Hepatocyte (in vitro differentiated cells): ENCODE measurements around the gene VASH1.

ENCODE experiments used
- EZH2 ChIP-seq: fragments of 200-600 bp; sonication (generic); IDR thresholded peaks from 2 replicates; pipeline ENCODE4 v1.6.1; 2016; ENCODE audit warnings: antibody characterized with exemption, mild to moderate bottlenecking, borderline replicate concordance
- EZH2phosphoT487 ChIP-seq: fragments of 200-600 bp; sonication (generic); IDR thresholded peaks from one replicate; pipeline ENCODE4 v1.6.1; 2018; ENCODE audit warnings: antibody characterized with exemption, mild to moderate bottlenecking, low read depth, moderate library complexity; ENCODE audit not compliant: unreplicated experiment, severe bottlenecking
- TF ChIP-seq, protein P1 (sequence below): fragments of 200-600 bp; sonication (generic); IDR thresholded peaks from 2 replicates; pipeline ENCODE4 v1.5.1; 2016; ENCODE audit warnings: antibody characterized with exemption, mild to moderate bottlenecking; ENCODE audit not compliant: poor library complexity

DNA sequence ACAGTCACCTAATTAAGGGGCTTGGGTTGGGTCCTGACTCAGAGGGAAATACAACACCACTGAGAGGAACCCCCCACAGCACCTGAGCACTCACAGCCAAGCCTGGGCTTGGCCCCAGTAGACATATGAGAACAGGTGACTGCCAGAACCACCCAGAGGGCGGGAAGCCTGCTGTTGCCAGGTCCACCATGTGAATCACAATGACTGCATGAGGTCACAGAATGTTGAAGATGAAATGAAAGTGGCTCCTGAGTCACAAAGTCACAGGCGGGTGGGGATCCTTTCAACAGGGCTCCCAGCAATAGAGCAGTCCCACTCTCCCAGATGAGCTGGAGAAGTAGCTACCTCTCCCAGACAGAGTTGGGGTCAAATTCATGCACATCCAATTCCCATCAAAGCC is 64.9 kb downstream of the VASH1 start, which contains the start of gene LRRC74A:
- TF ChIP-seq, protein P1, sequence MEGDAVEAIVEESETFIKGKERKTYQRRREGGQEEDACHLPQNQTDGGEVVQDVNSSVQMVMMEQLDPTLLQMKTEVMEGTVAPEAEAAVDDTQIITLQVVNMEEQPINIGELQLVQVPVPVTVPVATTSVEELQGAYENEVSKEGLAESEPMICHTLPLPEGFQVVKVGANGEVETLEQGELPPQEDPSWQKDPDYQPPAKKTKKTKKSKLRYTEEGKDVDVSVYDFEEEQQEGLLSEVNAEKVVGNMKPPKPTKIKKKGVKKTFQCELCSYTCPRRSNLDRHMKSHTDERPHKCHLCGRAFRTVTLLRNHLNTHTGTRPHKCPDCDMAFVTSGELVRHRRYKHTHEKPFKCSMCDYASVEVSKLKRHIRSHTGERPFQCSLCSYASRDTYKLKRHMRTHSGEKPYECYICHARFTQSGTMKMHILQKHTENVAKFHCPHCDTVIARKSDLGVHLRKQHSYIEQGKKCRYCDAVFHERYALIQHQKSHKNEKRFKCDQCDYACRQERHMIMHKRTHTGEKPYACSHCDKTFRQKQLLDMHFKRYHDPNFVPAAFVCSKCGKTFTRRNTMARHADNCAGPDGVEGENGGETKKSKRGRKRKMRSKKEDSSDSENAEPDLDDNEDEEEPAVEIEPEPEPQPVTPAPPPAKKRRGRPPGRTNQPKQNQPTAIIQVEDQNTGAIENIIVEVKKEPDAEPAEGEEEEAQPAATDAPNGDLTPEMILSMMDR = no peak
- TF ChIP-seq EZH2 = no peak
- no peak for TF ChIP-seq EZH2phosphoT487
